Upper lobe of left lung (tissue), 4 donors: ENCODE results near the gene TMEM231.

Source experiments
- CTCF ChIP-seq, 6 experiments: fragments of 450-650 bp in 4 of 6; fragments of 200-600 bp in 2 of 6; sonication (generic) in 2 of 6; IDR thresholded peaks; one replicate each; pipeline ENCODE4 v1.5.1; 2016 to 2019; ENCODE audit warnings: antibody characterized with exemption in 6 of 6
- EP300 ChIP-seq, 4 donors: sonication (generic); formaldehyde crosslinking; IDR thresholded peaks; one replicate each; pipeline ENCODE4 v1.5.1; 2017; ENCODE audit warnings: antibody characterized with exemption in 4 of 4, control low read depth in 2 of 4
- POLR2A ChIP-seq, 4 donors: fragments of 450-650 bp; IDR thresholded peaks; one replicate each; pipeline ENCODE4 v1.5.1; 2016 to 2017; ENCODE audit warnings: antibody characterized with exemption in 4 of 4, mild to moderate bottlenecking in 2 of 4
- POLR2AphosphoS5 ChIP-seq, 2 donors: sonication (generic); formaldehyde crosslinking; IDR thresholded peaks; one replicate each; pipeline ENCODE4 v1.5.1; 2017; ENCODE audit warnings: antibody characterized with exemption in 2 of 2

- no peak for TF ChIP-seq CTCF (IDR thresholded peaks at IDR 0.05)
- TF ChIP-seq EP300 (IDR thresholded peaks at IDR 0.05) = no peak
- no peak for TF ChIP-seq POLR2A (IDR thresholded peaks at IDR 0.05)
- no peak for TF ChIP-seq POLR2AphosphoS5 (IDR thresholded peaks at IDR 0.05)
These were observed 67.7 kb downstream of the TMEM231 start for GRCh38 chr16:75488322-75488721.
